HG03095 (cell line): ENCODE data around the gene SUPT20HL1.
"Not testable (repeated sequence)": the region's sequence is repeated elsewhere in the genome, so short reads cannot be mapped to it uniquely, and the experiment has no call there.

Experiments used
- ATAC-seq: cut with Tn5 transposase; IDR thresholded peaks from one replicate; pipeline ENCODE4 v1.9.1; 2021; ENCODE audit warnings: moderate library complexity; ENCODE audit not compliant: unreplicated experiment

Gene SUPT20HL1

DNA sequence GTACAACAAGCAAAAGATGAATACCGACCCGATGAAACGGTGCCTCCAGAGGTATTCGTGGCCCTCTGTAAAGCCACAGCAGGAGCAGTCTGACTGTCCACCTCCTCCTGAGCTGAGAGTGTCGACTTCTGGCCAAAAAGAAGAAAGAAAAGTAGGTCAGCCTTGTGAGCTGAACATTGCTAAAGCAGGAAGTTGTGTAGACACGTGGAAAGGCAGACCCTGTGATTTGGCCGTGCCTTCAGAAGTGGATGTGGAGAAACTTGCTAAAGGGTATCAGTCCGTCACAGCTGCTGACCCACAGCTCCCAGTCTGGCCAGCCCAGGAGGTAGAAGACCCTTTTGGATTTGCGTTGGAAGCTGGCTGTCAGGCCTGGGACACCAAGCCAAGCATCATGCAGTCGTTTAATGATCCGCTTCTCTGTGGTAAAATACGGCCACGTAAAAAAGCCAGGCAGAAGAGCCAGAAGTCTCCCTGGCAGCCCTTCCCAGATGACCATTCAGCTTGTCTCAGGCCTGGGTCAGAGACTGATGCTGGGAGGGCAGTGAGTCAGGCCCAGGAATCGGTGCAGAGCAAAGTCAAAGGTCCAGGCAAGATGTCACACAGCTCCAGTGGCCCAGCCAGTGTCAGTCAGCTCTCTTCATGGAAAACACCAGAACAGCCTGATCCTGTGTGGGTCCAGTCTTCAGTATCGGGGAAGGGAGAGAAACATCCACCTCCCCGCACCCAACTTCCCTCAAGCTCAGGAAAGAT is 3.2 kb downstream of the SUPT20HL1 start:
- ATAC-seq: not testable (repeated sequence)

DNA sequence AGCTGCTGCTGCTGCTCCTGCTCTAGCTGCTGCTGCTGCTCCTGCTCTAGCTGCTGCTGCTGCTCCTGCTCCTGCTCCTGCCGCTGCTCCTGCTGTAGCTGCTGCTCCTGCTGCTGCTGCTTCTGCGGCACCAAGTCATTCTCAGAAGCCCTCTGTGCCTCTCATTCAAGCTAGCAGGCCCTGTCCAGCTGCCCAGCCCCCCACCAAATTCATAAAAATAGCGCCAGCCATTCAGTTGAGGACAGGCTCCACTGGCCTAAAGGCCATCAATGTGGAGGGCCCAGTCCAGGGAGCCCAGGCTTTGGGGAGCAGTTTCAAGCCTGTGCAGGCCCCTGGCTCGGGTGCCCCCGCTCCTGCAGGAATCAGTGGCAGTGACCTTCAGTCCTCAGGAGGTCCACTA is 3.9 kb downstream of the SUPT20HL1 start:
- no peak for ATAC-seq

DNA sequence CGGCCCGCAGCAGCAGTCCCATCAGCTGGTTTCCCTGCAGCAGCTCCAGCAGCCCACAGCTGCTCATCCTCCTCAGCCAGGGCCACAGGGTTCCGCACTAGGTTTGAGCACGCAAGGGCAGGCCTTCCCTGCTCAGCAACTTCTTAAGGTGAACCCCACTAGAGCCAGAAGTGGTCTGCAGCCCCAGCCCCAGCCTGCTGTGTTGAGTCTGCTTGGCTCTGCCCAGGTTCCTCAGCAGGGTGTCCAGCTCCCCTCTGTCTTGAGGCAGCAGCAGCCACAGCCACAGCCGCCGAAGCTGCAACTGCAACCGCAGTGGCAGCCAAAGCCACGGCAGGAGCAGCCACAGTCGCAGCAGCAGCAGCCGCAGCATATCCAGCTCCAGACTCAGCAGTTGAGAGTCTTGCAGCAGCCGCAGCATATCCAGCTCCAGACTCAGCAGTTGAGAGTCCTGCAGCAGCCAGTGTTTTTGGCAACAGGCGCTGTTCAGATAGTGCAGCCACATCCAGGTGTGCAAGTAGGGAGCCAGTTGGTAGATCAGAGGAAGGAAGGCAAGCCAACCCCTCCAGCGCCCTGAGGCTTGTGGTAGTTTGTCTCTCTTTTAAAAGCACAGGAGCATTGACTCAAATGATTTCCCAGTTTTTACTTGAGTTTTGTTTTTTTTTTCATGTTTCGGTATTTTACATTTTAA is 4.6 kb downstream of the SUPT20HL1 start:
- ATAC-seq: no peak

DNA sequence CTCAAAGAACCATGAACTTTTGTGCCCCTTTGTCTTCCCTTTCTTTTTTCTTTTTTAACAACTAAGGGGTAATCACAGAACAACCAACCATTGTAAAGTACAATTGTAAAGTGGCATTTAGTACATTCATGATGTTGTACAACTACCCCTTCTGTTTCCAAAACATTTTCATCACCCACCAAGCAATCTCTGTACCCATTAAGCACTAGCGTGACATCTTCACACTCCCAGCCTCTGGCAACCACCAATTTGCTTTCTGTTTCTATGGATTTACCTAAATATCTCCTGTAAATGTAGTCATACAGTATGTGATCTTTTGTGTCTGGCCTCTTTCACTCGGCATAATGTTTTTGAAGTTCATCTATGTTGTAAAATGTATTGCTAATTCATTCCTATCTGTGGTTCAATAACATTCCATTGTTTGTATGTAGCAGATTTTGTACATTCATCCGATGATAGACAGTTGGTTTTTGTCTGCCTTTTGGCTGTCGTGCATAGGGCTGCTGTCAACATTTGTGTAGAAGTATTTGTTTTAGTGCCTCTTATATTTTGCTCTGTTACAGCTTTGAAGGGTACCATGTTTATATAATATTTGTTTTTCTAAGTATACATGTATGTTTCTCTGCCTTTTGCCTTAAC is 6.4 kb downstream of the SUPT20HL1 start:
- not testable (repeated sequence) for ATAC-seq

DNA sequence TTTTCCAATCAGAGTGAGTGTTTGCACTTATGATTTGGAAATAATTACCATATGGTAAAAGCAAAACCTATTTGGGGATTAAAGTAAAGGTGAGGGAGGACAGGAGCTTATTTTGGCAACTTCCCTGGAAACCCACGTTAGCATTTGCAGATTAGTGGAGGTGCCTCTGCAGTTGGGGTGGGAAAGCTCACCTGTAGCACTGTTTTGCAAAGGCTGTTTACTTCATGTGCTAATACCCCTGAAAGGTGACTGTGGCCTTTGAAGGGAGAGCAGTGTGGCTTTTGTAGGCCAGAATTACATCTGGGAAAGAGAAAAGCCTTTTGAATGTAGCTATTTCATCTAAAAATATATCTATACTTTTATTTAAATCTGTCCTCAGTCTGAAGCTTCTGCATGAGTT is 9.4 kb downstream of the SUPT20HL1 start:
- no peak for ATAC-seq

DNA sequence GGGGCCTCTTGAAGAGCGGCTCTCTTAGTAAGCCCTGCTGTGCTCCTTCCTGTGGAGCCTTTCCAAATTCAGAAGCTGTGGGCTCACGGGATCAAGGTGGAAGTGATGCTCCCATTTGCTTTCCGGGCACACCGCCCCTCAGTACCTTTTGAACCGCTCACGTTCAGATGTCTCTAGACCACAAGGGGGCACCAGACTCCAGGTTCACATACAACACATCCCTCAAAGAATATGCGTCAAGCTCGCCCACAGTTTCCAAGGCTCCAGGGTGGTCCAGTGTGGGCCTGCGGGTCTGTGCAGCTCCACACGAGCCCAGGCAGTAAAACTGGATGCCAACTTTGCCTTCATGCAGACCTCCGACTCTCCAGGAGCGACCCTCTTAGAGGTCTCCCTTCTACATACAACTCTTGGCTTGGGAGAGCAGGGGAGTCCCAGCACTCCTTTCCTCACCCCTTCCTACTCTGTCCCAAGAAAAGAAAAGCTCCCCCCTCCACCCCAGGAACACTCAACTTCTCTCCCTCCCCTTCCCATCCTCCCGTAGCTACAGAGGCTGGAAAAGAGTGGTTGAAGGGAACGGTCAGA is 11.0 kb downstream of the SUPT20HL1 start:
- peak; percentile 63 for ATAC-seq

DNA sequence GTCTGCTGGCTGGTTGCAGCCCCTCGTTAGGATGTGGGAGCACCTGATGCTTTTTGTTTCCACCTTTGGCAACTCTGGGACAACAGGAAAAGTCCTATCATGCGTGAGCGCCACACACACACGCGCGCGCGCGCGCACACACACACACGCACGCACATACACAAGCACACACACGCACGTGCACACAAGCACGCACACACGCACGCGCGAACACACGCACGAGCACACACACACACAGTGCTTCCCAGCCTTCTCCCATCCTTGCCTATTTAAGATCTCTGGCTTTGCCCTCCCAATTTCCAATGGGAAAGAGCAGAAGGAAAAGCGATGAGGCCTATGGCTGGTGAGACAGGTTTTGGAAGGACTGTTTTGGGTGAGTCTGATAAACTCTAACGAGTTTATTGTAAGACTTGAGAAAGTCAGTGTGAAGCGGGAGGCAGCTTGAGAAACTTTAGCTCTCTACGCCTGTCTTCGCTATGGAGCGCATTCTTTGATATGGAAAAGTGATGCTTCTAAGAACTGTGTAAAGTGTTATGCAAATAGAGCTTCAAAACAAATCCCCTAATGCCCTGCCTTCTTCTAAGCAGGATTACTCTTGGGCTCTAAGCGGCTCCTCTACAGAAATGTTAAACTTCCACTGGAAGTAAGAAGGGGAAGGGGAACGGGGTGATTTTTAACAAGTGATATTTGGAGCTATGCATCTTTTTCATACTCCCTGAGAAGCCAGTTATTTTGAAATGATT is 11.8 kb downstream of the SUPT20HL1 start:
- ATAC-seq: no peak

DNA sequence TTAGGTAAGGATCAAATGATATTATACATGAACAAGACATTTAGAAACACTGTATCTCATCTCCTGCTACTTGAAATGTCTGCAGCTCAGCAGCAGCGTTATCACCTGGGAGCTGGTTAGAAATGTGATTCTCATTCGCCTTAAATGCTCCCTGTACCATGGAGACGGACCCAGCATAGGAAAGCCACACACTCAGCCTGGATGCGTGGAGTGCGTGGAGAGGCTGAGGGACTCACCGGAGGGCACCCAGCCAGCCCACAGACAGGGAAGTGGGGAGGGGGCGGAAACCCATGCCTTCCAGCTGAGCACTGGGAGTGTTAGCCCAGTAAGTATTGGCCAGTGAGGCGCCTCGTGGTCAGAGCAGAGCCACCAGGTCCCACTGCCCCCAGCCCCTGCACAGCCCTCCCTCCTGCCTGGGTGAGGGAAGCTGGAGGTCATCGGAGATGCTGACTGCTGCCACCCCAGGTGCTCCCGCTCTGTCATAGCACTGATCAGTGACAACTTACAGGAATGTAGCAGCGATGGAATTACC is 15.2 kb downstream of the SUPT20HL1 start:
- no peak for ATAC-seq

DNA sequence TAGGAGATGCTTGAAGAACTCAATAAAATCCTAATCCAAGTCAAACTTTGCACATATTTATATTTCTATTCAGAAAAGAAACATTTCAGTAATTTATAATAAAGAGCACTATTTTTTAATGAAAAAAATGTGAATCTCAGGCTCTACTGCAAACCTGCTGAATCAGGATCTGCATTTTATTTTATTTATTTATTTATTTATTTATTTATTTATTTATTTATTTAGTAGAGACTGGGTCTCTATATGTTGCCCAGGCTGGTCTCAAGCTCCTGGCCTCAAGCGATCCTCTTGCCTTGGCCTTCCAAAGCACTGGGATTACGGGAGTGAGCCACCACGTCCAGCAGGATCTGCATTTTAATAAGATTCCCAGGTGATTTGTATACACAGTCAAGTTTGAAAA is 16.0 kb downstream of the SUPT20HL1 start:
- no peak for ATAC-seq

DNA sequence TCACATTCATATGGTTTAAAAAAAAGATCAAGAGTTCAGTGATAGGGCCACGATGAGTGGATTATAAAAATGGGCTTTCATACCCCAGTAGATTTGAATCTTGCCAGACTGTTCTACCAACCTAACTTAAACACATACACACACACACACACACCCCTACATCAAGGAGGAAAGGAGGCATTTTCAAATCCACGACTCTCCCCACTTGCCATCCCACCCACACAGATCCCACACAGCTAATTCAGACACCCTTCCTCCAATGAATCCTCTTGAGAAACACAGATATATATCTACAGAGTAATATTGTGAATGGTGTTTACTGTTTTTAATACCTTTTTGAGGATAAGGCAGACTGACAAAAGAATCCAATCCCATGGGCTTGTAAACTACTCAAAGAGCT is 16.8 kb downstream of the SUPT20HL1 start:
- no peak for ATAC-seq

DNA sequence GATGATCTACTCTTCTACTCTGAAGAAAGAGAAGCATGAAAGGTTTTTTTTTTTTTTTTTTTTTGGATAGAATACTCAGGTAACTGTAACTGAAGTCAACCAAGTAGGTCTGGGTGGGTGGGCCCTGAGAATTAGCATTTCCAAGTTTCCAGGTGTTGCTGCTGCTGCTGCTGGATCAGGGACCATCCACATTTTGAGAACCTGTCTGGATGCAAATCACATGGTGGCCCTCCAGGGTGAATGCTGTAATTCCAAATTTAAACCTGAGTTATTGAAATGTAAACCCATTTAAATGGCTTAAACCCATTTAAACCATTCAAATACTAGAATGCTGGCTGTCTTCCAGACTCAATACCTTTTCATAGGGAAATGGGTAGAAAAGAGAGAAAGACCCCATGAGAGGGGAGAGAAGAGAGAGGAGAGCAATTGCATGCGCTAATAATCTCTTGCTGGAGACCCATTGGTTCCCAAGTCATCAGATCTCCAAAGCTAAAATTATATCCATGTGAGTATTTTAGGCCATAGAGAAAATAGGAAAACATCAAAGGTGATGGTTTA is 17.6 kb downstream of the SUPT20HL1 start:
- ATAC-seq: no peak

DNA sequence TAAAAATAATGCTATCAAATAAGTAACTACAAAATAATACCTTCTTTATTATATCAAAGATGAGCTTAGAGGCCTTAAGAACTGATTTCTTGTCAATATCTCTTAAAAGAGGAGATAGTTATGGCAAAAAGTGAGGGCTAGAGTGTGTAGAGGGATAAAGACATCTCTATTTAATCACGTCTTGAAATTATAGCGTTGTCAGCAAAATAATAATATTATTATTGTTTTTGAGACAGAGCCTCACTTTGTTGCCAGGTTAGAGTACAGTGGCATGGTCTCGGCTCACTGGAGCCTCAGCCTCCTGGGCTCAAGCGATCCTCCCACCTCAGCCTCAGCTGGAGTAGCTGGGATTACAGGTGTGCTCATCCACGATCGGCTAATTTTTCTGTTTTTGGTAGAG is 18.3 kb downstream of the SUPT20HL1 start:
- ATAC-seq: no peak

DNA sequence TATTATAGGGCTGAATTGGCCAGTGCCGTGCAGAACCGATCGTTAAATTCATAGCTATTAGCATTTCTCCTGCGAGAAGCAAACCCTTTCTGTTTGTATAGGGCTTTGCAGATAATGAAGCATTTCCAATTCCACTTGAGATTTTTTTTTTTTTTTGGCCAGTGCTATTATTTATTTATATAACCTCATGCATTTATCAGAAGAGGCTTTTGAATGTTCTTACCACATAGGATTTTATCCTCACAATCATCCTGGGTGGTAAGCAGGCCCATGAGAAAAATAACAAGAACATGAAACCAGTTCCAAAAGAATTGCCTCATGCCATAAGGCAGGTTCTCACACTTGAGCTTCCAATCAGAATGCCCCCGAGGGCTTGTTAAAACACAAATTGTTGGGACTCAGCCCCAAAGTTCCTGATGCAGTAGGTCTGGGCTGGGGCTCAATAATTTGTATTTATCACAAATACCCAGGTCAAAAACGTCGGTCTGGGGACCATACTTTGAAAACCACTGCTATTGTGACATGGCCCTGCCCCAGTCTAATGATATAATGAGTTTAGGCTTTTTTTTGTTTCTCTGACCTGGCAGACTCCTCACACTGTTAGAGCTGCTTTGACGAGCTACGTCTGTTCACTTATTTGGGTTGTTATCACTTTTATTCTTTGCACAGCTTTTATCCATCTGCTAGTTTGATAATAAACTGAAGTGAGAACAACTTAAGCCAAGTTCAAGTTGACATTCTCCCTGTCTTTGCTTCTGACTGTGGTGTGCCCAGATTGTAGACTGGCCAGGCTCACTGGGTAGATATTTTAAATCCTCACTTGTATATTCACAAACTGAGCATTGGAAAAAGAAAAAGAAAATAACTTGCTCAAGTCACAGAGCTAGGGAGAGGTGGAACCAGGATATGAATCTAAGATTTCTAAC is 20.1 kb downstream of the SUPT20HL1 start:
- ATAC-seq: no peak

DNA sequence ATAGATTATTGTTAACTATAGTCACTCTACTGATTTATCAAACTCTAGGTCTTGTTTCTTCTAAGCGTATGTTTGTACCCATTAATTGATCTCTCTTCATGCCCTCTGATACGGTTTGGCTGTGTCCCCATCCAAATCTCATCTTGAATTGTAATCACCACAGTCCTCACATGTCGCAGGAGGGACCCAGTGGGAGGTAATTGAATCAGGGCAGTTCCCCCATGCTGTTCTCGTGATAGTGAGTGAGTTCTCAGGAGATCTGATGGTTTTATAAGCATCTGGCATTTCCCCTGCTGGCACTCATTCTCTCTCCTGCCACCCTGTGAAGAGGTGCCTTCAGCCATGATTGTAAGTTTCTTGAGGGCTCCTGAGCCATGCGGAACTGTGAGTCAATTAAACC is 21.9 kb downstream of the SUPT20HL1 start:
- not testable (repeated sequence) for ATAC-seq

DNA sequence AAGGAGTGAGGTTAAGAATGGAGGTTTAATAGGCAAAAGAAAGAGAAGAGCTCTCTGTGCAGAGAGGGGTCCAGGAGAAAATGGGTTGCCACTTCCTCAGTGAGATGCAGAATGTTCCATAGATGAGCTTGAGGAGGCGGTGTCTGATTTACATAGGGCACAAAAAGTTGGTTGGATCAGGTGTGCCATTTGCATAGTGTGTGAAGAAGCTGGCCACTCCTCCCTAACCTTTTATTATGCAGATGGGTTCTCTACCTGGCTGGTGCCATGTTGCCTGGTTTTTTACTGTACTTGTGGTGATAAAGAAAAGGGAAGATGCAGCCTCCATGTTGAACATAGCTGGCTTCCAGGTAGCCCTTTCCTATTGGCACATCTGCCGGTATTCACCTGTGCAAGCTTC is 27.3 kb downstream of the SUPT20HL1 start:
- ATAC-seq: no peak

DNA sequence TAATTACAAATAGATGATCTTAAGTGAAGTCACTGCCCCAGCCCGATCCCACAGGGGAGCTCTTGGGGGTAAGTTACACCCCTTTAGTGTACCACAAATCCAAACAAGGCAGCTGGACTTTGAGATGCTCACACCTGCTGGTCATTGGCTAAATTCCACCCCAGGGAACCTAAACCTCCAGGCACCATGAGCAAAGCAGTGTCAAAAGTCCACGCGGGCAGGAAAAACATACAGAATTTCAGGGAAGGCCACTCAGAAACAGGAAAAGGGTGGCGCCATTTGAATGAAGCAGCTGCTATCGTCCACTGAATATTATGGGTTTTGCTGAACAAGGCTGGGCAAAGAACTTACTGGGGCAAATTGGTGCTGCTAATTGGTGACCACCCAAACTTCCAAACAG is 30.9 kb downstream of the SUPT20HL1 start:
- no peak for ATAC-seq

DNA sequence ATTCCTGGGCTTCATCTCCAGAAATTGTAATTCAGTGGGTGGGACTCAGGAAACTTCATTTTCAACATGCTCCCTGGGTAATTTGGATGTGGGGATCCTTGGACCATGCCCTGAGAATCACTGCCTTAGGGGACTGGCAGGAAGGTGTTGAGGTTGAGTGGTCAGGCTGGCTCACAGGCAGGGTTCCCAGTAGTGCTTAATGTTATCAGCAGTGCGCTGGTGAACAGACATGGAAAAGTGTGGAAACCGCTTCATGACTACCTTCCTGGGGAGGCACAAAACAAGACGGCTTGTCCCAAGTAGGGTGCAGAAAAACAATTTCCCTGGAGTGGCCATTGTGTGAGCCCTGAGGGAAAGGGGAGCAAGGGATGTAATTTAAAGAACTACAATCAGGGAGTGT is 31.4 kb downstream of the SUPT20HL1 start:
- ATAC-seq: no peak

DNA sequence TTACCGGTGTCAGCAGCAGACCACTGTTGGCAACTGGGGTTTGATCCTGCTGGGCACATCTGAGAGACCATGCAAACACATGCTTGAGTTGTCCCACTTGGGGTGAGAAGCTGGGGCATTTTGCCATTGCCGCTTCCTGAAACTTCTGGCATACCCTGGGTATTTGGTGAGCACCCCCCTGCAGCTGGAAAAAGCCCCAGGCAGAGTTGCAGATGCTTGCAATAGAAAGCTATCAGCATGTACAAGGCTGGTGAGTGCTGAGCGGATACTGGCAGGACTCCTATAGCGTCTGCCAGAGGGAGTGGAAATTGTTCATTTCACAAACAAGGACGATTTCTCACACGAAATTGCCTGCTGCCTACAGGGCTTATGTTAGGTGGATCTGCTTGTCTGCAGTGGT is 32.3 kb downstream of the SUPT20HL1 start:
- no peak for ATAC-seq

DNA sequence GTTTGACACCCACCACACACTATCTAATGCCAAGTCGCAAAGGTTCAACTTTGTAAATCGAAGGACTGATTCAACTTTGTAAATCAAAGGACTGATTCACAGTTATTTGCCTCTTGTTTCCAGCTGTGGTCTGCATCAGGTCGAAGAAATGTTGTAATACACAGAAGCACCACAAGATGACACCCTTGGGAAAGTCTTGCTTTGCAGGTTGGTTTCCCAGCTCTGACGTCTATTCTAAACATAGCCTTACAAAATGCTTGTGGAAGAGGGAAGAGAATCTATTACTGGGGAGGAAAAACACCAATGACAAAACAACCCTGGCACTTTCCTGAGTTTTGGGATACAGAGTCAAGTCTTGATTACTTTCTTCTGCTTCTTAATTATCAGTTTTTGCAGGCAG is 35.3 kb downstream of the SUPT20HL1 start:
- peak; percentile 75 for ATAC-seq
